Stomach (tissue), 4 donors: ENCODE measurements around the gene BCAS3.

ENCODE experiments used
- CTCF ChIP-seq, 7 experiments: fragments of 450-650 bp in 4 of 7; fragments of 200-600 bp in 3 of 7; sonication (generic) in 3 of 7; IDR thresholded peaks; one replicate each; pipeline ENCODE4 v1.5.1; 2016 to 2019; ENCODE audit warnings: antibody characterized with exemption in 7 of 7, control low read depth in 2 of 7, mild to moderate bottlenecking in 1 of 7
- EP300 ChIP-seq: sonication (generic); formaldehyde crosslinking; IDR thresholded peaks from one replicate; pipeline ENCODE4 v1.6.1; 2017; ENCODE audit warnings: antibody characterized with exemption

- TF ChIP-seq CTCF (IDR thresholded peaks at IDR 0.05) (no peak), EP300 (no peak)
Measured at GRCh38 chr17:61128661-61129115, 451.0 kb downstream of the BCAS3 start.
